HepG2 (cell line): Measurements from ENCODE around the gene ZNF132. TPM values are rescaled to one million over a fixed set of nuclear protein-coding genes. Genes with fewer than 3 reads are reported as not detected.

ENCODE experiments used
- ATAC-seq: fragments of 200-7000 bp; cut with Tn5 transposase; 3 replicates; pipeline ENCODE4 v1.9.1; 2020; ENCODE audit warnings: mild to moderate bottlenecking, moderate library complexity
- BruUV-seq: library from RNA; stranded (reverse); fragments of 400-500 nt; replicated peaks from 2 replicates; lab custom pipeline; 2021; lab: Mats Ljungman, UMichigan
- CTCF ChIA-PET: fragments of 300-600 bp; formaldehyde crosslinking; extraction: SDS; loops from one replicate; lab custom pipeline; 2021; ENCODE audit warnings: low total read pairs, inconsistent platforms, low intra/inter-chr PET ratio; lab: Yijun Ruan, JAX
- POLR2A ChIA-PET: fragments of 350-600 bp; sonication (Branson Sonifier 250); formaldehyde crosslinking; loops from one replicate; lab custom pipeline; 2020; ENCODE audit warnings: antibody characterized with exemption, inconsistent platforms; lab: Yijun Ruan, JAX
- DNase-seq: peaks from one replicate; pipeline ENCODE4 v3.0.0-alpha.2; 2015; ENCODE audit warnings: low spot score
- FAIRE-seq: peaks from 3 replicates; lab custom pipeline; 2011; peaks lifted over from hg19 to GRCh38; lab: Jason Lieb, UNC
- H2AFZ ChIP-seq: one replicate; pipeline ENCODE4 v1.6.1; 2011; ENCODE audit warnings: low read length, inconsistent platforms
- H3K27ac ChIP-seq: fragments of 300-600 bp; 3 replicates; pipeline ENCODE4 v1.8.0; 2011; ENCODE audit warnings: mixed run types, mild to moderate bottlenecking, mixed read lengths, low read length, inconsistent platforms; ENCODE audit not compliant: insufficient read depth; ENCODE audit errors: extremely low read length
- H3K27me3 ChIP-seq, 2 experiments: fragments of 200-600 bp in 1 of 2; 2 replicates in 1 of 2; 3 replicates in 1 of 2; pipeline versions ENCODE4 v1.6.0 to v1.8.0; 2011; ENCODE audit warnings: low read length in 2 of 2, mild to moderate bottlenecking in 2 of 2, moderate library complexity in 2 of 2, inconsistent platforms in 1 of 2; ENCODE audit not compliant: insufficient read depth in 2 of 2, control insufficient read depth in 1 of 2
- H3K36me3 ChIP-seq, 2 experiments: fragments of 200-600 bp in 1 of 2; replicated peaks in 1 of 2; 2 replicates in 1 of 2; 3 replicates in 1 of 2; pipeline versions ENCODE4 v1.5.1 to v1.8.0; 2011; ENCODE audit warnings: low read length in 2 of 2, inconsistent platforms in 1 of 2; ENCODE audit not compliant: insufficient read depth in 2 of 2, control insufficient read depth in 1 of 2
- H3K4me1 ChIP-seq: 2 replicates; pipeline ENCODE4 v1.5.1; 2012; ENCODE audit warnings: low read length, inconsistent platforms; ENCODE audit not compliant: insufficient read depth
- H3K4me2 ChIP-seq: 2 replicates; pipeline ENCODE4 v1.6.0; 2011; ENCODE audit warnings: low read depth, low read length, inconsistent platforms
- H3K4me3 ChIP-seq, 3 experiments: fragments of 200-600 bp in 1 of 3; sonication (generic), shearing (Covaris generic) in 1 of 3; replicated peaks in 1 of 3; 2 replicates each; pipeline ENCODE4 v1.5.1; 2011 to 2016; ENCODE audit warnings: low read length in 3 of 3, inconsistent platforms in 2 of 3, low read depth in 2 of 3, mild to moderate bottlenecking in 2 of 3, control low read depth in 1 of 3, mixed read lengths in 1 of 3; ENCODE audit not compliant: insufficient read depth in 1 of 3
- H3K79me2 ChIP-seq: one replicate; pipeline ENCODE4 v1.6.1; 2011; ENCODE audit warnings: low read length, inconsistent platforms; ENCODE audit not compliant: insufficient read depth
- H3K9ac ChIP-seq: 2 replicates; pipeline ENCODE4 v1.6.0; 2011; ENCODE audit warnings: mild to moderate bottlenecking, low read depth, low read length, inconsistent platforms; ENCODE audit not compliant: insufficient read depth
- H3K9me3 ChIP-seq: 2 replicates; pipeline ENCODE4 v1.5.1; 2012; ENCODE audit warnings: mild to moderate bottlenecking, low read length
- H4K20me1 ChIP-seq: 2 replicates; pipeline ENCODE4 v1.6.0; 2011; ENCODE audit warnings: inconsistent platforms, mild to moderate bottlenecking, low read length, moderate library complexity; ENCODE audit not compliant: insufficient read depth
- AGO2 ChIP-seq: fragments of 200-400 bp; formaldehyde crosslinking; optimal IDR thresholded peaks from 2 replicates; pipeline ENCODE3; 2017; ENCODE audit warnings: mild to moderate bottlenecking, low read depth, low read length, moderate library complexity
- PHF21A ChIP-seq: sonication (generic); formaldehyde crosslinking; IDR thresholded peaks from 2 replicates; pipeline ENCODE4 v1.5.0; 2020; ENCODE audit warnings: mild to moderate bottlenecking, missing genetic modification reagents
- POLR2A ChIP-seq, 2 experiments: IDR thresholded peaks; 2 replicates each; pipeline ENCODE4 v1.6.1; 2011; ENCODE audit warnings: low read depth in 2 of 2, low read length in 2 of 2, mild to moderate bottlenecking in 1 of 2, moderate library complexity in 1 of 2; ENCODE audit not compliant: insufficient read depth in 1 of 2
- SMC3 ChIP-seq: IDR thresholded peaks from 2 replicates; pipeline ENCODE4 v1.6.1; 2011; ENCODE audit warnings: low read length, improper control_type of control experiment
- ZNF124 ChIP-seq: sonication (generic); formaldehyde crosslinking; IDR thresholded peaks from 2 replicates; pipeline ENCODE4 v1.4.0; 2020; ENCODE audit warnings: missing genetic modification reagents
- ZNF691 ChIP-seq: sonication (generic); formaldehyde crosslinking; IDR thresholded peaks from 2 replicates; pipeline ENCODE4 v1.4.0; 2020; ENCODE audit warnings: missing genetic modification reagents, low read depth, mild to moderate bottlenecking, borderline replicate concordance
- WGBS: methylation state at CpG from one replicate; pipeline ENCODE4 v1.1.6; 2017; ENCODE audit warnings: low lambda C conversion rate; 5-methylcytosine and 5-hydroxymethylcytosine counted together
- in situ Hi-C: cut with HindIII; loops from 2 replicates; pipeline ENCODE4 v1.10.0; 2017; ENCODE audit warnings: low pct_unique_long_range_greater_than_20kb; ENCODE audit not compliant: extremely low pct_ligation_motif_present
- intact Hi-C: fragments of 100-400 bp; cut with micrococcal nuclease; formaldehyde crosslinking; loops from one replicate; pipeline ENCODE4 v1.10.0; 2022; ENCODE audit not compliant: unreplicated experiment
- polyA plus RNA-seq, 8 experiments: library from polyadenylated mRNA; depleted of rRNA in 3 of 8; stranded (reverse) in 7 of 8; unstranded in 1 of 8; fragments of >200 nt; fragmentation: Illumina TruSeq in 4 of 8; extraction: Trizol in 4 of 8; gene quantifications; 2 replicates each; pipeline versions ENCODE4 v1.2.1 to v1.2.3, GENCODE V29; 2011 to 2016; ENCODE audit warnings: low read depth in 4 of 8, missing spikeins in 1 of 8, mixed read lengths in 1 of 8; ENCODE audit not compliant: insufficient read depth in 1 of 8
- total RNA-seq, 5 experiments: library from RNA; depleted of rRNA; stranded (reverse); fragments of >200 nt; fragmentation: Illumina TruSeq; extraction: Trizol; gene quantifications; 2 replicates each; pipeline ENCODE4 v1.2.3, GENCODE V29; 2016; ENCODE audit warnings: low read depth in 1 of 5
- TF ChIP-seq, protein P1 (sequence below): sonication (generic); formaldehyde crosslinking; IDR thresholded peaks from 2 replicates; pipeline ENCODE4 v1.4.0; 2020; ENCODE audit warnings: mild to moderate bottlenecking, missing genetic modification reagents

The ZNF132 gene
- total and polyA plus RNA-seq, 2 of the 13 experiments (the other 11 are each of a cell fraction or from before 2014, with no cell fraction given) = not detected

DNA sequence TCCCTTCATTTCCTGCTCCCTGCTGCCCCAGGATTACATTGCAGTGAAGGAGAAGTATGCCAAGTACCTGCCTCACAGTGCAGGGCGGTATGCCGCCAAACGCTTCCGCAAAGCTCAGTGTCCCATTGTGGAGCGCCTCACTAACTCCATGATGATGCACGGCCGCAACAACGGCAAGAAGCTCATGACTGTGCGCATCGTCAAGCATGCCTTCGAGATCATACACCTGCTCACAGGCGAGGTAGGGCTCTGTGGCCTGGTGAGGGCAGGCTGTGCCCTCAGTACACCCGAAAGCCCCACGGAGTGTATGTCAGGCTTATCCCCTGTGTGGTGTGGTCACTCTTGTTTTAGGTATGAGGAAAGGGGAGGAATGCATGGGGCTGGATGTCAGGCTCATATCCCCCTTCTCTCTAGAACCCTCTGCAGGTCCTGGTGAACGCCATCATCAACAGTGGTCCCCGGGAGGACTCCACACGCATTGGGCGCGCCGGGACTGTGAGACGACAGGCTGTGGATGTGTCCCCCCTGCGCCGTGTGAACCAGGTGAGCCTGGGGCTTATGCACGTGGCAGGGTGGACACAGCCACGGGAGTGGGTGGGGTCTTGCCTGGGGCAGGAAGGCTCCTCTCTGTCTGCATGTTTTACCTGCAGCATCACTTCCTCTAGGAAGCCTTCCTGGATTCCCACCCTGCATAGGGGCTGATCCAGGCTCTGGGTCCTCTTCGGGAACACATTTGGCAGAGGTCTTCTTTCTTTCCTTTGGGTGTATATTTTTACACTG lies 46.8 kb downstream of the ZNF132 start:
- Histone ChIP-seq H2AFZ (no peak overlapping the region), H3K79me2 (peaks cover 27% of the 10 kb centered on the region), H3K9me3 (no peaks in the 10 kb centered on the region), H3K9ac (no peak overlapping the region), H3K27ac (no peak overlapping the region), H4K20me1 (peaks cover 41% of the 10 kb centered on the region), H3K36me3 (peaks cover 12 to 59% of the 10 kb centered on the region in 2 experiments), H3K4me3 (no peak overlapping the region), H3K4me2 (no peak overlapping the region), H3K4me1 (peaks cover 27% of the 10 kb centered on the region), H3K27me3 (no peaks in the 10 kb centered on the region)
- no peak for DNase-seq
- intact Hi-C loops = no loop called here
- peak in 1 of 2 experiments; percentile 49; a peak in 1 of 4 replicates for TF ChIP-seq POLR2A (IDR thresholded peaks at IDR 0.05; ENCODE audit: insufficient read depth in 1 of 2, low read depth in 2 of 2, low read length in 2 of 2)
- peak; percentile 63 for TF ChIP-seq AGO2
- no peak for TF ChIP-seq ZNF691
- no peak for TF ChIP-seq ZNF124 (CRISPR knock-in tag)
- no peak for ATAC-seq
- 99% methylated on average over 14 of the region's 26 CpGs for WGBS
- no TSS peak for BruUV-seq
- ChIA-PET POLR2A (interaction anchor here (1.0 kb wide), 1 partner anchor 15 kb away, joined by 3 read pairs; the partner anchor contains the start of gene ZNF584), CTCF (no interaction called here)
- in situ Hi-C loops = no loop called here
- no peak for FAIRE-seq

GRCh38 chr19:58388175-58388526 lies 51.8 kb downstream of the ZNF132 start:
- Histone ChIP-seq H3K9me3 (no peaks in the 10 kb centered on the region), H3K4me3 (peak overlapping the region; percentile 83 to 98 (median 92); a peak in 5 of 6 replicates), H3K79me2 (peaks cover 46% of the 10 kb centered on the region), H4K20me1 (peaks cover 35% of the 10 kb centered on the region), H3K4me2 (peak overlapping the region; percentile 99), H3K27me3 (no peaks in the 10 kb centered on the region; a peak in 1 of 5 replicates), H3K9ac (peak overlapping the region; percentile 97), H2AFZ (no peak overlapping the region), H3K27ac (peak overlapping the region; percentile 99), H3K4me1 (peaks cover 47% of the 10 kb centered on the region), H3K36me3 (peaks cover 3 to 41% of the 10 kb centered on the region in 2 experiments)
- ATAC-seq (no peak), DNase-seq (no peak), FAIRE-seq (no peak)
- 72% methylated on average over 2 of the region's 3 CpGs for WGBS
- CTCF ChIA-PET = no interaction called here
- intact Hi-C loops (loop anchor here (5.0 kb wide), 1 partner anchor 206 kb away; the partner anchor contains the start of gene ZNF274), in situ Hi-C loops (no loop called here)
- no TSS peak for BruUV-seq
- POLR2A ChIA-PET = interaction anchor here (0.8 to 4.6 kb wide), 5 partner anchors 19 to 111 kb away, joined by 3 to 19 read pairs (median 3); partner anchors contain the start of genes ZNF497, ZNF584 and ZSCAN22
- TF ChIP-seq SMC3 (no peak), PHF21A (CRISPR knock-in tag) (0 out of 2 replicates have a peak, but pooled peaks have one; percentile 31)
- TF ChIP-seq, protein P1, sequence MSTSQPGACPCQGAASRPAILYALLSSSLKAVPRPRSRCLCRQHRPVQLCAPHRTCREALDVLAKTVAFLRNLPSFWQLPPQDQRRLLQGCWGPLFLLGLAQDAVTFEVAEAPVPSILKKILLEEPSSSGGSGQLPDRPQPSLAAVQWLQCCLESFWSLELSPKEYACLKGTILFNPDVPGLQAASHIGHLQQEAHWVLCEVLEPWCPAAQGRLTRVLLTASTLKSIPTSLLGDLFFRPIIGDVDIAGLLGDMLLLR (CRISPR knock-in tag) = no peak
